ENCODE measurements around the gene HLTF.
"Not testable (repeated sequence)": the region's sequence is repeated elsewhere in the genome, so short reads cannot be mapped to it uniquely, and the experiment has no call there.

HLTF gene, protein sequence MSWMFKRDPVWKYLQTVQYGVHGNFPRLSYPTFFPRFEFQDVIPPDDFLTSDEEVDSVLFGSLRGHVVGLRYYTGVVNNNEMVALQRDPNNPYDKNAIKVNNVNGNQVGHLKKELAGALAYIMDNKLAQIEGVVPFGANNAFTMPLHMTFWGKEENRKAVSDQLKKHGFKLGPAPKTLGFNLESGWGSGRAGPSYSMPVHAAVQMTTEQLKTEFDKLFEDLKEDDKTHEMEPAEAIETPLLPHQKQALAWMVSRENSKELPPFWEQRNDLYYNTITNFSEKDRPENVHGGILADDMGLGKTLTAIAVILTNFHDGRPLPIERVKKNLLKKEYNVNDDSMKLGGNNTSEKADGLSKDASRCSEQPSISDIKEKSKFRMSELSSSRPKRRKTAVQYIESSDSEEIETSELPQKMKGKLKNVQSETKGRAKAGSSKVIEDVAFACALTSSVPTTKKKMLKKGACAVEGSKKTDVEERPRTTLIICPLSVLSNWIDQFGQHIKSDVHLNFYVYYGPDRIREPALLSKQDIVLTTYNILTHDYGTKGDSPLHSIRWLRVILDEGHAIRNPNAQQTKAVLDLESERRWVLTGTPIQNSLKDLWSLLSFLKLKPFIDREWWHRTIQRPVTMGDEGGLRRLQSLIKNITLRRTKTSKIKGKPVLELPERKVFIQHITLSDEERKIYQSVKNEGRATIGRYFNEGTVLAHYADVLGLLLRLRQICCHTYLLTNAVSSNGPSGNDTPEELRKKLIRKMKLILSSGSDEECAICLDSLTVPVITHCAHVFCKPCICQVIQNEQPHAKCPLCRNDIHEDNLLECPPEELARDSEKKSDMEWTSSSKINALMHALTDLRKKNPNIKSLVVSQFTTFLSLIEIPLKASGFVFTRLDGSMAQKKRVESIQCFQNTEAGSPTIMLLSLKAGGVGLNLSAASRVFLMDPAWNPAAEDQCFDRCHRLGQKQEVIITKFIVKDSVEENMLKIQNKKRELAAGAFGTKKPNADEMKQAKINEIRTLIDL

DNA sequence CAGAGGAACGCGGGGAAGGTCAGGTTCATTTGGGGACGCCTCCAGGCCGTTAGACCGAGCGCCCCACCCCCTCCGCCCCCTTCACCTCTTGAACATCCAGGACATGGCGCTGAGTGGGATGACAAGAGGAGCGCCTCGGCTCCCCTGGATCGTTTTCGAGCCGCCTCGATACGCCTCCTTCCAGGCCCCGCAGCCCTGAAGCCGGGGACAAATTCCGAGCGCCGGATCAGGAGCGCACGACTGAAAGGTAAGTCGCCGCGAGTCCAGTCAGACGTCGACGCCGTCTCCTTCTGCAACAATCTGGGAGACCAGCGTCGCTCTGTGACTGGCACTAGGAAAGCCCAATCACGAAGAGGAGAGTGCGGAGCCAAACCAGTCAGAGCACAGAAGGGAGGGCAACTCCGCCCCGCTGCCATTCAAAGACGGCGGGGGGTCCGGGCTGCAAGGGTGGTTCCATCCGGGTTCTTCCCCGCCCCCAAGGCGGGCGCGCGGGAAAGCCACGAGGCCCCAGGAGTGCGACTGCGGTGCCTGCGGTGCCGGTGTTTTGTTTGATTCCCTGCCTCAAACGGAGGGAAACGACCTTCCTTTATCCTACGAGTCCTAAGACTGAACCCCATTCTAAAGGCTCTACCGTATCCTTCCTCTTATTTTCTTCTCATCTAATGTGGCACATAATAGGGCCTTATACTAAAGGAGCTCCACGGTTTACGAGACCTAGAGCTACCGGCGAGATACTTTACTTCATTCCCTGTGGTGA lies at the start of gene HLTF:
HLTF (minus strand) TSS at position 302 of the 757 bp plus-strand sequence; CDS start at position 105, 197 bp downstream.
- in situ Hi-C loops (cut with HindIII; ENCODE audit: low sequenced_read_pairs) = no loop called here

DNA sequence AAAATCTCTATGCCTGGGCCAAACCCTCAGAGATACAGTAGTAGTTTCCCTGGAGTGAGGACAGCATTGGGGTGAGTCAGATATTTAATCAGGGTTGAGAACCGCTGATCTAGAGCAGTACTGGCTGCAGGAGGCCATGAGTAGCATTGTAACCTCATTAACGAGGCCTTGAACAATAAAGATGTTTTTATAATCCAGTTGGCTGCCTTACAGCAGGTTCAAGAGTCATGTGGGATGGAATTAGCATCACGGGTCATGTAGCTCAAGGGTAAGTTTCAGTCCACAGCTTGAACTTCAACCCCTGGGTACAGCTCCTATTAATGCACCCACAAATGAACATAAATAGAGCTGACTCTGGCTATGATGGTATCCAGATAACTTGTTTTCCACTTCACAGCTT lies 48.2 kb upstream of the HLTF start:
- in situ Hi-C loops (cut with HindIII; ENCODE audit: low sequenced_read_pairs) = no loop called here

DNA sequence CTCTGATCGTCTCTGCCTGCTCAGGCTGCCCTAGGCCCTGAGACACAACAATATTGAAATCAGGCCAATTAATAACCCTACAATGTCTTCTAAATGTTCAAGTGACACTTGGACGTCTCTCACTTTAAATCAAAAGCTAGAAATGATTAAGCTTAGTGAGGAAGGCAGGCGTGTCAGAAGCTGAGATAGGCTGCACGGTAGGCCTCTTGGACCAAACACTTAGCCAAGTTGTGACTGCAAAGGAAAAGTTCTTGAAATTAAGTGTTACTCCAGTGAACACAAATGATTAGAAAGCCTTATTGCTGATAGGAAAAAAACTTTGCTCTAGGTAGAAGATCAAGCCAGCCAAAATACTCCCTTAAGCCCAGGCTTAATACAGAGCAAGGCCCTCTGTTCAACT lies 45.3 kb upstream of the HLTF start:
- in situ Hi-C loops (cut with HindIII; ENCODE audit: low sequenced_read_pairs) = no loop called here

DNA sequence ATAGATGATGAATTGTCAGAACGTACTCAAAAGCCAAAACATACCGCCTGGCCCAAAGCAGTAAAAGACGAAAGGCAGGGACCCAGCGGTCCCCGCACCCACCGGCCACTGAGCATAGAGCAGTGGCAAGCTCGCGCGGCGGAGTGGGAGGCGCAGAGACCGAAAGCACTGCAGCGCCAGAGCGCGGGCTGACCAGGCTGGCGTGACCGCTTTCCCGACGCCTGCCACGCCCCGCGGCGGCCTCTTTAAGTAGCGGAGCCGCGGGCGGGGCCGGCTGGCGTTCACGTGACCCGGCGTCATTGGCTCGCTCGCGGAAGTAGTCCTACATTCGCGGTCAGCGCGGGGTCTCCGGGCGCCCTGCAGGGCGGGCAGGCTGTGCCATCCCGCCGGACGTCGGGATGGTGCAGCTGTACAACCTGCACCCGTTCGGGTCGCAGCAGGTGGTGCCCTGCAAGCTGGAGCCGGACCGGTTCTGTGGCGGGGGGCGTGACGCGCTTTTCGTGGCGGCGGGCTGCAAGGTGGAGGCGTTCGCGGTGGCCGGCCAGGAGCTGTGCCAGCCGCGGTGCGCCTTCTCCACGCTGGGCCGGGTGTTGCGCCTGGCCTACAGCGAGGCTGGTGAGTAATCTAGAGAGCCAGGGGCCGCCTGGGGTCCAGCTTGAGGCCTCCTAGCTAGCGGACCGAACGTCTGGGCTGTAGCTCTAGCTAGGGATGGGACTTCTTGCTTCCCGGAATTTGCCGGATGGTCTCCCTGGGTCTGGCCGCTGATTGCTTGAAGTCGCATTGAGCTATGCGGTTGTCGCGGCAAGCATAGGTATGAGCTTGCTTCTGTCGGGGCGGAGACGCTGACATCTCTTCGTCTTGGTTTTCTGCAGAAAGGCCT lies 43.2 kb upstream of the HLTF start, which contains the start of gene HPS3:
HPS3 (plus strand) TSS at position 313 of the 880 bp plus-strand sequence; CDS start at position 399, 86 bp downstream.
- in situ Hi-C loops (cut with HindIII; ENCODE audit: low sequenced_read_pairs) = no loop called here

DNA sequence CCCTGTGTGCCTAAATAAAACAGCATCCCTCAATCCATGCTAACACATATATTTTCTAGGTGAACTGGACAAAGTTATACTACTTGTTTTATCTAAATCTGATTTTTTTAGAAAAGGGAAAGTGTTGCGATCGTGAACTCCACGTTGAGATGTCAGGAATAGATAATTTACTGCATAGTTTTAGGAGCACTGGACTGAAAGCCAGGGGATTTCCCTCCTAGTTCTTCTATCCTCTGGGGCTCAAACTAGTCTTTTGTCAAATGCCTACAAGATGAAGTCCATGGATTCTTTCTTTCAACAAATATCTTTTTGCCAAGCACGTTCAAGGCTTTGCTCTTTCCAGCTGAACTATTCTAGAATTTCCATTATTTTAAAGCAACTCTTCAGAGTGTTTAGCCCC lies 42.5 kb upstream of the HLTF start:
- in situ Hi-C loops (cut with HindIII; ENCODE audit: low sequenced_read_pairs) = no loop called here

DNA sequence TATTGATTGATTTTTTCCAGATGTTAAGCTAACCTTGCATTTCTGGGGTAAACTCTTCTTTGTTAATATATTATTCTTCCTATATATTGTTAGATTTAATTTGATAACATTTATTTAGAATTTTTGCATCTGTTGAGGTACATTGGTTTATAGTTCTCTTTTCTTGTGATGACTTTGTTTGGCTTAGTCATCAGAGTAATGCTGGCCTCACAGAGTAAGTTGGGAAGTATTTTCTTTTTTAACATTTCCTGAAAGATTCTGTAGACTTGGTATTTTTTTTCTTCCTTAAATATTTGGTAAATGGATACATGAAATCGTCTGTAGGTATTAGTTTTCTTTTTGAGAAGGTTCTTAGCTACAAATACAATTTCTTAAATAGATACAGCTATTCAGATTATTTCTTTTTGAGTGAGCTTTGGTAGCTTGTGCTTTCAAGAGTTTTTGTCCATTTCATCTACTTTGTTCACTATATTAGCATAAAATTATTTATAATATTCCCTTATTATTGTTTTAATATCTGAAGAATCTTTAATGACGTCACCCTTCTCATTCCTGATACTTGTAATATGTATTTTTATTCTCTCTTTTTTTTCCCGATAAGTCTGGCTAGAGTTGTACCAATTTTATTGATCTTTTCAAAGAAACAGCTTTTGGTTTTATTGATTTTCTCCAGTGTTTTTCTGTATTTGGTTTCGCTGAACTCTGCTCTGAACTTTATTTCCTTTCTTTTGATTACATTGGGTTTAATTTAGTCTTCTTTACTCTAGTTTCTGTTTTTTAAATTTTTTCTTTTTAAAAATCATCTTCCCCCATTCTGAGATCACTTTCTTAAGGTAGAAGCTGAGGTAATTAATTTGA lies 36.6 kb upstream of the HLTF start:
- in situ Hi-C loops (cut with HindIII; ENCODE audit: low sequenced_read_pairs) = no loop called here

DNA sequence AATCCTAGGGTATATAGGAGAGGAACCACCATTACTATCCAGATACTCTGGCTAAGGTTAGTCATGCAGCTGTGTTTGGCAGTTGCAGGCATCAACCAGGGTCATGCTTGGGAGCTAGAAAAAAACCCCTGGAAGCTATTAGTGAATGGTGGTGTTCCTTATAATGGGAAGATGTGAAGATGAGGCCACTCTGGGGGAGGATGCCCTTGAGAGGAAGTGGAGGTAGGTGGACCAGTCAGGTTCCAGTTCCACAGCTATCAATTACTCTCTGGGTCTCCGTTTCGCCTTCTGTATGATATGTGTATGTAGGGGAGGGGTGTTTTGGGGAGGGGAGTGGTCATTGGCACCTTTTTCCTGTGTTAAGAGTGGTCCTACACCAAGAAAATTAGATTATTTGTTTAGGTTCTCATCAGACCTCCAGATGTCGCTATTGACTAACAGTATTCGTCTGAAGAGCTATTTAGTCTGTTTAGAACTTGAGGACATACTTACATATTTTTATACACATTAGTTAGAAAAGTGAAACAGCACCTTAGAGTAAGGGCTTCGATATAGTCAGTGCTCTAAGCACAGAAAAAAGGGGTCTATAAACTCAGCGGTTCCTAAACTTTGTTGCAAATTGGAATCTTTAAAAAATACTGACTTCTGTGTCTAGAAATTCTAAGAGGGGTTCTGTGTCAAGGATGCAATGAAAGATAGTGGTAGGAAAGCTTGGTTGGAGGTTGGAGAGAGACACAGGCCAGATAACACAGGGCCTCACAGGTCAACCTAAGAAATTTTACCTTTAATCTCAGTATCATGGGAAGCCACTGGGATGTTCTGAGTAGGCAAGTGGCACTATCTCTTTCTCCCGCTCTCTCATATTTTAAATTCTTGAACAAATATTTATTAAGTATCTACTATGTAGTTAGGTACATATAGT lies 34.0 kb upstream of the HLTF start:
- in situ Hi-C loops (cut with HindIII; ENCODE audit: low sequenced_read_pairs) = no loop called here

DNA sequence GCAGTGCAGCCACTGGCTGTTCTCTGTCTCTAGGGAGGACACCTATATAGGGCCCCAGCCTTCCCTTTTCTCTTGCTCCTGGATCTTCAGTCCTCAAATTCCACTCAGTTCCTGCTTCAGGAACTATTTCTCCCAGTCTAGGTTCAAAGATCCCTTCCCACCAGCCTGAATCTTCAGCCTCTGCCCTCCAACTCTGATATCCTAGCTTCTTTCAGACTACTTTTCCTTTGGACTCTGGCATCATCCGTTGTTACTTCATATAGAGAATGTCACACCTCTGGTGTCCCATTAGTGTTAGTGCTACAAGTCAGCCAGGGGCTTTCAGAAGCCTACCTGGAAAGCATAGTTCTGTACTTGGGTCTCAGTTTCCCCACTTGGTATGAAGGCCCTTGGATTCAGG lies 33.1 kb upstream of the HLTF start:
- in situ Hi-C loops (cut with HindIII; ENCODE audit: low sequenced_read_pairs) = no loop called here

DNA sequence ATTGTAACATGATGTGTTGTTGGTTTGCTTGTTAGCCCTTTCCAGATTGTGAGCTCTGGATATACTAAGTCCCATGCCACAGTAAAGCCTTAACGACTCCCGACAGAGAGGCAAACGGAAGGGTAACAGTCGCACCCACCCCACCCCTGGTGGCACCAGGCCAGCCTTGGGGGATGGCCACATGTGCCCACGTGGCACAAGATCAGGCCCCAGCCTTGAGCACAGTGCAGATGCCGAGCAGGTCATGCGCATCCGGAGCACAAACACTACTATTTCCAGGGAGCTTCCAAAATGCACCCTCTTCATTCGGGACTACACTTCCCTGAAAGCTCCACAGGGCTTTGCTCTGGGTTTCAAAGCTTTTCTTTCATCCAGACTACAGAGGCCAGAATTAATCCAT lies 32.4 kb upstream of the HLTF start:
- in situ Hi-C loops (cut with HindIII; ENCODE audit: low sequenced_read_pairs) = no loop called here

DNA sequence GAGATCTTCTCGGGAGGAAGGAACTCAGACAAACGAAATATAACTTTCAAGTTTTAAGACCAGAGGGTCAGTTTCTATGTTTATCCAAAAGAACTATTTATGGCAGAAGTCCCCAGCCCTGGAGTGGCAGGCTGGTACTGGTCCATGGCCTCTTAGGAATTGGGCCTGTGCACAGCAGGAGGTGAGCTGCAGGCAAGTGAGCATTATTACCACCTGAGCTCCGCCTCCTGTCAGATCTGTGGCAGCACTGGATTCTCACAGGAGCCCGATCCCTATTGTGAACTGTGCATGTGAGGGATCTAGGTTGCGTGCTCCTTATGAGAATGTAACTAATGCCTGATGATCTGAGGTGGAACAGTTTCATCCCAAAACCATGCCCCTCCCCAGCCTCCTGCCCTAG lies 28.8 kb upstream of the HLTF start:
- in situ Hi-C loops (cut with HindIII; ENCODE audit: low sequenced_read_pairs) = no loop called here

DNA sequence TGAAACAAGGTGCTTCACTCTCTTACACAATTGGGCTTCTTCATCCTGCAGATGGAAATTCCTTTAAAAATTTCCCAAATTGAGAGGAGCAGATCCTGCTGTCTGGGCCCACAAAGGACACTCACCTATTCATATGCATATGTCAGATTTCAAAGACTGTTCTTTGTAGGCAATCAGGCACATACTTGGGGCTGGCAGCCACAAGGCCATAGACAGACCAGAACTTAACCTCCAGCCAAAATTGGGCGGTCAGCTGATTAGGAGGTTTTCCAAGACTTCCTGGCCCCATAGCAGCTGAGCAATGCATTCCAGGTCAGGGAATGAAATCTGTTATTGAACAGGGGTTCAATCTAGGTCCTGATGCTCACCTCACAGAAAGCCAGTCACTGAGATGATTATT lies 28.1 kb upstream of the HLTF start:
- in situ Hi-C loops (cut with HindIII; ENCODE audit: low sequenced_read_pairs) = no loop called here

DNA sequence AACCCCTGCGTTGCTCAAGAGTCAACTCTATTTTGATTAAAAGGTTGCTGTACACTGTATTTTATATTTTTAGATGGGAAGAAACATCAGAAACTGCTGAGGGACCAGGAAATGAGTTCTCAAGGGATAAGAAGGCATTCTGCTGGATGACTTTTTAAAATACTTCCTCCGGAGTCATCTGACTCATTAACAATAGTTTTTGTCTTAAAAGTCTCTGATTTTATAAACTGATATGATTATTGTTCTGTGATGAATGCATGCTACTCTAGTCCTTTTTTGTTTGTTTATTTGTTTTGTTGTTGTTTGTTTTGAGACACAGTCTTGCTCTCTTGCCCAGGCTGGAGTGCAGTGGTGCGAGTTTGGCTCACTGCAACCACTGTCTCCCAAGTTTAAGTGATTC lies 18.2 kb upstream of the HLTF start:
- in situ Hi-C loops (cut with HindIII; ENCODE audit: low sequenced_read_pairs) = no loop called here

DNA sequence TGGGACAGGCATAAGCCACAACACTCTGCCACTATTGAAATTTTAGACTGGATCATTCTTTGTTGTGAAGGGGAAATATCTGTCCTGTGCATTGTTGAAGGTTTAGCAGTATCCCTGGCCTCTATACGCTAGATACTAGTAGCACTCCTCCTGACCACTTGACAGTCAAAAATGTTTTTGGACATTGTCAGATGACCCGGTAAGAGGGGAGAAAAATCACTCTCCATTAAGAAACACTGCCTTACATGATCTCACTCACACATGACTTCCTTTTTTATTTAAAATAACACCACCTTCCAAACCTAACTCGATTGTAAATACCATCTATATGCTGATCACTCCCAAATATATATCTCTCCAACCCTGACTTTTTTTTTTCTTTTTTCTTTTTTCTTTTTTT lies 15.3 kb upstream of the HLTF start:
- in situ Hi-C loops (cut with HindIII; ENCODE audit: low sequenced_read_pairs) = no loop called here

DNA sequence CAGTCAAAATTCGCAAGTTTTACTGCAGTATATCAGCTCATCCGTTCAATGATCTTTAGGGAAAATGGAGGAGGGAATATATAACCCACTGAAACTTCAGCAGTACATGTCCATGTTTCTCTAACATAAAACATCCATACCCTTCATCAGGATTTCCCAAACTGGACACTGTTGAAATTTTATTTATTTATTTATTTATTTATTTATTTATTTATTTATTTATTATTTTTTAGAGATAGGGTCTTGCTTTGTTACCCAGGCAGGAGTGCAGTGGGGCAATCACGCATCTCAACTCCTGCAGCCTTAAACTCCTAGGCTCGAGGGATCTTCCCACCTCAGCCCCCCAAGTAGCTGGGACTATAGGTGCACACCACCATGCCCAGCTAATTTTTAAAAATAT lies 14.8 kb upstream of the HLTF start:
- in situ Hi-C loops (cut with HindIII; ENCODE audit: low sequenced_read_pairs) = no loop called here

DNA sequence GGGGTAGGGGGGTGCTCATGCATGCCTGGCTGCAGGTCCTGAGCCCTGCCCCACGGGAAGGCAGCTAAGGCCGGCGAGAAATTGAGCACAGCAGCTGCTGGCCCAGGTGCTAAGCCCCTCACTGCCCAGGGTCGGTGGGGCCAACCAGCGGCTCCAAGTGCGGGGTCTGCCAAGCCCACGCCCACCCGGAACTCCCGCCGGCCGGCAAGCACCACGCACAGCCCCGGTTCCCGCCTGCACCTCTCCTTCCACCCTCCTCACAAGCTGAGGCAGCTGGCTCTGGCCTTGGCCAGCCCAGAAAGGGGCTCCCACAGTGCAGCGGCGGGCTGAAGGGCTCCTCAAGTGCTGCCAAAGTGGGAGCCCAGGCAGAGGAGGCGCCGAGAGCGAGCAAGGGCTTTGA lies 11.7 kb upstream of the HLTF start:
- in situ Hi-C loops (cut with HindIII; ENCODE audit: low sequenced_read_pairs) = not testable (repeated sequence)

DNA sequence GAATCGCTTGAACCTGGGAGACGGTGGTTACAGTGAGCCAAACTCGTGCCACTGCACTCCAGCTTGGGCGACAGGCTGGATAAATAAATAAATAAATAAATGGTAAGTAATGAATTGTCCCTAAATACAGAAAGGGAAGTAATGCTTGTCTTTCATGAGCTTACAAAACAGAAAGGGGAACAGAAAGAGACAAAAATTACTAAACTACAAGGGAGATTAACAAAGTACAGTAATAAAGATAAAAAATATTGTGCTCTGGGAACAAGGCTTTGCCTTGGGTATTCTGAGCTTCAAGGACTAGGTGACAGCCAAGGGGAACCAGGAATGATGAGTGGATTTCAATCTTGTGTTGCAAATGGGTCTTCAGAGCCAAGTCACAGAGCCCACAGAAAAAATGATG lies 9.2 kb upstream of the HLTF start:
- in situ Hi-C loops (cut with HindIII; ENCODE audit: low sequenced_read_pairs) = no loop called here

DNA sequence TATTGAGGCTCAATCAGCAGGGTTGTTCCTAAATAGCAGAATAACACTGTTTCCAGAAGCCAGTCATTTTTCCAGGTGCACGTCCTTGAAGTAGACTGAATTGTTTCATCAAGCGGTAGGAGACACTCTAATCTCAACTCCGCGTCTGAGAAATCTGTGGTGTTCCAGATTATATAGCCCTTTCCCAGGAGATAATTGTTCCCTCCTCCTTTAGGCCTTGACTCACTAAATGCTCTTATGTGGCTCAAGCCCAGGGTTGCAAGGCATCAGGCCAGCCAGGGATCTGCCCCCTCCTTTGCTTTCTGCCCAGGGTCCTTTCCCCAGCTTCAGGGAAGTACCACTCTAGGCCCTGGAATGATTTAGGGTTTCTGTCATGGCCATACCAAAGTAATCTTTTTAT lies 5.7 kb upstream of the HLTF start:
- in situ Hi-C loops (cut with HindIII; ENCODE audit: low sequenced_read_pairs) = no loop called here

DNA sequence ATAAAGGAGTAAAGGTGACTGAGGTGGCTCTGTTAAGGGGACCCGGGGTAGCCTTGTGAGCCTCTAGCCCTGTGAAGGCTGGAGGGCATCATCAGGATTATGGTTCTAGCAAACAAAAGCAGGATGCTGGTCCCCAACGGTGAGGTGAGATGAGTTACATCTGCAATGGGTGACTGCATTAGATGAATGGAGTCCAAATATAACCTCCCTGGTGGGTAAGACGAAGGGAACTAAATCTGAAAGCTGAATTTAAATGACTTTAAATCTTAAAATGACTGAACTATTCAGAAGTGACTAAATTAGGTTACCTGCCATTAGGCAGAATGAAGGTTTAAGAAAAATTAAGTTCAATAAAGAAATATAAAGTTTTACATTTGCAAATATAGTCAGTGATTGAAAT lies 4.6 kb upstream of the HLTF start:
- in situ Hi-C loops (cut with HindIII; ENCODE audit: low sequenced_read_pairs) = no loop called here

Data from endothelial cell of hepatic sinusoid (primary cell).